ENCODE measurements around the gene NDRG3. TPM values are rescaled to one million over a fixed set of nuclear protein-coding genes. Genes with fewer than 3 reads are reported as not detected.

NDRG3 gene
- polyA plus RNA-seq, 2 of the 4 experiments (the other 2 are of a cell fraction): 30.6 to 34.4 TPM

GRCh38 chr20:36605399-36606157 lies 140.3 kb downstream of the NDRG3 start, which contains the start of gene RAB5IF:
TSS of gene RAB5IF (plus strand) at chr20:36605779. CDS start at chr20:36605952, 173 bp downstream.
- peak; percentile 70 for FAIRE-seq
- Histone ChIP-seq H3K27ac (peak within 1 kb of the TSS; percentile 95 to 96), H3K4me1 (peaks cover 22% of the 10 kb centered on the region), H3K4me2 (peak within 1 kb of the TSS; percentile 90), H3K4me3 (peak within 1 kb of the TSS; percentile 98), H3K9me3 (no peaks in the 10 kb centered on the region)
- POLR2A ChIA-PET: interaction anchor here (1.1 to 1.4 kb wide), 2 partner anchors 9 to 17 kb away, joined by 3 to 5 read pairs; no protein-coding TSS in a partner anchor
- peak; percentile 85 to 99 for DNase-seq (ENCODE audit: low read depth in 1 of 2, low spot score in 1 of 2)
- 1% methylated on average over 26 of the region's 90 CpGs for whole genome bisulfite sequencing (ENCODE audit: missing lambda C conversion rate)
- CTCF ChIA-PET: interaction anchor here (0.6 to 4.3 kb wide), 50 partner anchors 8 to 449 kb away, joined by 3 to 54 read pairs (median 4); partner anchors contain the start of genes DSN1 and TGIF2
- TF ChIP-seq RCOR1 (IDR thresholded peaks at IDR 0.05; ENCODE audit: low read depth, low read length) (no peak), PHF8 (IDR thresholded peaks at IDR 0.05; ENCODE audit: borderline replicate concordance, low read depth) (peak; percentile 65; the same call in 1 of the 2 replicates), ZC3H11A (IDR thresholded peaks at IDR 0.05) (no peak), ATOH8 (CRISPR knock-in tag; IDR thresholded peaks at IDR 0.05; ENCODE audit: low read depth) (peak; percentile 23; the same call in 1 of the 2 replicates), FOSL2 (IDR thresholded peaks at IDR 0.05) (no peak), FOSL2 (CRISPR knock-in tag; IDR thresholded peaks at IDR 0.05) (peak; percentile 51; the same call in 1 of the 2 replicates), FOXS1 (CRISPR knock-in tag; IDR thresholded peaks at IDR 0.05) (no peak), PBX3 (IDR thresholded peaks at IDR 0.05) (0 out of 2 replicates have a peak, but pooled peaks have one; percentile 32), RFX5 (IDR thresholded peaks at IDR 0.05) (0 out of 2 replicates have a peak, but pooled peaks have one; percentile 64), JUNB (IDR thresholded peaks at IDR 0.05) (no peak), JUN (IDR thresholded peaks at IDR 0.05) (peak in 1 of 2 experiments; percentile 84; a peak in 4 of 5 replicates), MAZ (IDR thresholded peaks at IDR 0.05; ENCODE audit: borderline replicate concordance, low read depth, low read length) (peak; percentile 39; the same call in 1 of the 2 replicates), ELK1 (IDR thresholded peaks at IDR 0.05; ENCODE audit: low read depth, low read length) (no peak), MAFK (IDR thresholded peaks at IDR 0.05; ENCODE audit: partially characterized antibody) (peak; percentile 29), USF2 (IDR thresholded peaks at IDR 0.05) (peak; percentile 27; the same call in 1 of the 2 replicates), CBX8 (IDR thresholded peaks at IDR 0.05) (no peak), MYC (IDR thresholded peaks at IDR 0.05; ENCODE audit: borderline replicate concordance, low read length) (no peak; the same call in 1 of the 2 replicates), CBX2 (IDR thresholded peaks at IDR 0.05; ENCODE audit: borderline replicate concordance, low read depth) (no peak), KDM5A (IDR thresholded peaks at IDR 0.05) (peak; percentile 45; the same call in 1 of the 2 replicates), POLR2A (IDR thresholded peaks at IDR 0.05; ENCODE audit: low read length) (peak; percentile 81), RAD21 (conservative IDR thresholded peaks at IDR 0.05 in 1 of 2, IDR thresholded peaks at IDR 0.05 in 1 of 2) (peak; percentile 66 to 73), MAX (IDR thresholded peaks at IDR 0.05) (peak; percentile 92), NPAS2 (CRISPR knock-in tag; IDR thresholded peaks at IDR 0.05; ENCODE audit: borderline replicate concordance) (no peak), E2F6 (IDR thresholded peaks at IDR 0.05; ENCODE audit: borderline replicate concordance, low read depth) (peak; percentile 62; the same call in 1 of the 2 replicates), EHMT2 (IDR thresholded peaks at IDR 0.05; ENCODE audit: low read depth) (no peak), NFE2L2 (conservative IDR thresholded peaks at IDR 0.05; ENCODE audit: low read length) (no peak), GATA3 (IDR thresholded peaks at IDR 0.05; ENCODE audit: borderline replicate concordance) (peak; percentile 49), BCL3 (IDR thresholded peaks at IDR 0.05) (peak; percentile 67; the same call in 2 of the 3 replicates), KDM1A (IDR thresholded peaks at IDR 0.05; ENCODE audit: low read depth) (no peak), HDAC2 (IDR thresholded peaks at IDR 0.05) (no peak), POLR2AphosphoS2 (conservative IDR thresholded peaks at IDR 0.05; ENCODE audit: low read length) (no peak), SMC3 (IDR thresholded peaks at IDR 0.05) (peak; percentile 84), CTCF (IDR thresholded peaks at IDR 0.05) (peak; percentile 90)
- peak; percentile 96 to 97 for ATAC-seq

Measured in A549 (cell line).